WI38 (cell line): ENCODE results near the gene CNGA2.

ENCODE experiments used
- H3K4me3 ChIP-seq: 2 replicates; pipeline ENCODE4 v1.5.1; 2011; ENCODE audit warnings: low read depth, mild to moderate bottlenecking, control low read depth, low read length
- CTCF ChIP-seq: IDR thresholded peaks from 2 replicates; pipeline ENCODE4 v1.5.1; 2012; ENCODE audit warnings: low read depth, mild to moderate bottlenecking, control low read depth, low read length

Gene CNGA2

GRCh38 chrX:151738751-151739150 lies 4.2 kb downstream of the CNGA2 start:
- no peak for TF ChIP-seq CTCF
- H3K4me3 ChIP-seq: no peak overlapping the region

GRCh38 chrX:151741606-151742005 lies 7.1 kb downstream of the CNGA2 start:
- H3K4me3 ChIP-seq: no peak overlapping the region
- no peak for TF ChIP-seq CTCF

DNA sequence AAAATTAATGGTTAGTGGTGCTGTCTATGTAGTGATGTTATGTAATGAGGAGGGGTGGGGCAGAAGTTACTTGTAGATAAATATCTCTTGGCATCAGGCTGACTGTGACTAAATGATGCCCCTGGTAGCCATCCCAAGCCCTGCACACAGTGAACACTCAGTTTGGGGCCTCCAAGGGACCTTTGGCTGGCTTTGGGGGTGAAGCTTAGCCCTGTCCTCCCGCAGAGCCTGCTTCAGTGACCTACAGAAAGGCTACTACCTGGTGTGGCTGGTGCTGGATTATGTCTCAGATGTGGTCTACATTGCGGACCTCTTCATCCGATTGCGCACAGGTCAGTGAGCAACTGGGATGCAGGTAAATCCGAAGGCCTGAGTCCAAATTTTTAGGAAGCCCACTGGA lies 7.8 kb downstream of the CNGA2 start:
- TF ChIP-seq CTCF: no peak
- H3K4me3 ChIP-seq: no peak overlapping the region

DNA sequence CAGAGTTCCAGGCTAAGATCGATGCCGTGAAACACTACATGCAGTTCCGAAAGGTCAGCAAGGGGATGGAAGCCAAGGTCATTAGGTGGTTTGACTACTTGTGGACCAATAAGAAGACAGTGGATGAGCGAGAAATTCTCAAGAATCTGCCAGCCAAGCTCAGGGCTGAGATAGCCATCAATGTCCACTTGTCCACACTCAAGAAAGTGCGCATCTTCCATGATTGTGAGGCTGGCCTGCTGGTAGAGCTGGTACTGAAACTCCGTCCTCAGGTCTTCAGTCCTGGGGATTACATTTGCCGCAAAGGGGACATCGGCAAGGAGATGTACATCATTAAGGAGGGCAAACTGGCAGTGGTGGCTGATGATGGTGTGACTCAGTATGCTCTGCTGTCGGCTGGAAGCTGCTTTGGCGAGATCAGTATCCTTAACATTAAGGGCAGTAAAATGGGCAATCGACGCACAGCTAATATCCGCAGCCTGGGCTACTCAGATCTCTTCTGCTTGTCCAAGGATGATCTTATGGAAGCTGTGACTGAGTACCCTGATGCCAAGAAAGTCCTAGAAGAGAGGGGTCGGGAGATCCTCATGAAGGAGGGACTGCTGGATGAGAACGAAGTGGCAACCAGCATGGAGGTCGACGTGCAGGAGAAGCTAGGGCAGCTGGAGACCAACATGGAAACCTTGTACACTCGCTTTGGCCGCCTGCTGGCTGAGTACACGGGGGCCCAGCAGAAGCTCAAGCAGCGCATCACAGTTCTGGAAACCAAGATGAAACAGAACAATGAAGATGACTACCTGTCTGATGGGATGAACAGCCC lies 9.3 kb downstream of the CNGA2 start:
- no peak for TF ChIP-seq CTCF

DNA sequence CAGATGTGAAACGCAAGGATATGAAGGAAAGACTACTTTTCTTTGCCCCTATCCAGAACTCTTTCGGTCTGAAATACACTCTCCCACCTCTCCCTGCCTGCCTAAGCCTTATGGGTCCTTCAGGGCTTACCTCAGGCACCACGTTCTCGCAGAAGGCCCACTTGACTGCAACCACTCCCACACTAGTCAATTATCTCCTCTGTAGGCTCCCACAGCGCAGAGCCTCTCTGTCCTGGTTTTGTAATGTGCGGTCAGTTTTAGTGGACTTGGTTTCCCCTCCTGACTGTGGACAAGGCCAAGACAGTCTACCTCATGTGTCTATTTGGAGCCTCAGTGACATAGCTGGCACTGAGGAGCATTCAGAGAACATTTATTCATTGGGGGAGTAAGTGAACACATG lies 11.1 kb downstream of the CNGA2 start:
- TF ChIP-seq CTCF: no peak
- no peak overlapping the region for H3K4me3 ChIP-seq

More for the DNA sequence above, 9.3 kb downstream of the CNGA2 start:
- H3K4me3 ChIP-seq: no peak overlapping the region

- no peak for TF ChIP-seq CTCF
- no peak overlapping the region for H3K4me3 ChIP-seq
These were observed 12.0 kb downstream of the CNGA2 start for GRCh38 chrX:151746502-151746901.

DNA sequence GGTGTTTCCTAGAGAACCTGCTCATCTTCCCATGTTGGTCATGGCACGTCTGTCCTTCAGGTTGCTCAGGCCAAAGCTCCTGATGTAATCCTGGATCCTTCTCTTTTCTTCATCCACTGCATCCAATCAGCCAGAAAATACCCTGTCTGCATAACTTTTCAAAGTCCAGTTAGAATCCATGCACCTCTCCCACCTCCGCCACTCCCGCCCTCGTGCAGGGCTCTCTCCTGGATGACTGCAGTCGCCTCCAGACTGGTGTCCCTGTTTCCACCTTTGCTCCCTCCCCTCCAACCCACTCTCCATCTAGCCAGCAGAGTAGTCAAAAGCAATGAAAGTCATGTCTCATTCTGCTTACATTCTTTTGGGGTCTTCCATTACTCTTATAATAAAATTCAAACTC lies 16.0 kb downstream of the CNGA2 start:
- no peak for TF ChIP-seq CTCF
- no peak overlapping the region for H3K4me3 ChIP-seq
